Measurements from ENCODE around the gene GPR42.

The GPR42 gene

GRCh38 chr19:35349614-35350521 is 21.0 kb upstream of the GPR42 start:
- no peak for TF ChIP-seq CTCF (IDR thresholded peaks at IDR 0.05; ENCODE audit: low read depth, low read length, missing control alignments)
- H3K4me3 ChIP-seq (ENCODE audit: low read depth, low read length), result no peak overlapping the region
- no peak for DNase-seq (ENCODE audit: low read depth)
- in situ Hi-C loops (cut with HindIII; ENCODE audit: low sequenced_read_pairs), result loop anchor here (5.0 kb wide), 2 partner anchors 82 to 157 kb away; no protein-coding TSS in a partner anchor

GRCh38 chr19:35350591-35350990 is 20.3 kb upstream of the GPR42 start:
- in situ Hi-C loops (cut with HindIII; ENCODE audit: low sequenced_read_pairs), result loop anchor here (5.0 kb wide), 2 partner anchors 82 to 157 kb away; no protein-coding TSS in a partner anchor
- H3K4me3 ChIP-seq (ENCODE audit: low read depth, low read length), result no peak overlapping the region
- no peak for DNase-seq (ENCODE audit: low read depth)
- TF ChIP-seq CTCF (IDR thresholded peaks at IDR 0.05; ENCODE audit: low read depth, low read length, missing control alignments), result no peak

- H3K4me3 ChIP-seq (ENCODE audit: low read depth, low read length), result no peak overlapping the region
- in situ Hi-C loops (cut with HindIII; ENCODE audit: low sequenced_read_pairs), result loop anchor here (5.0 kb wide), 2 partner anchors 81 to 156 kb away; no protein-coding TSS in a partner anchor
Observed at GRCh38 chr19:35351411-35352176, 19.3 kb upstream of the GPR42 start.

GRCh38 chr19:35352177-35352447 is 18.8 kb upstream of the GPR42 start:
- no peak for TF ChIP-seq CTCF (IDR thresholded peaks at IDR 0.05; ENCODE audit: low read depth, low read length, missing control alignments)
- in situ Hi-C loops (cut with HindIII; ENCODE audit: low sequenced_read_pairs), result loop anchor here (5.0 kb wide), 2 partner anchors 80 to 155 kb away; no protein-coding TSS in a partner anchor
- no peak for DNase-seq (ENCODE audit: low read depth)
- no peak overlapping the region for H3K4me3 ChIP-seq (ENCODE audit: low read depth, low read length)

More at GRCh38 chr19:35351411-35352176, 19.3 kb upstream of the GPR42 start:
- DNase-seq (ENCODE audit: low read depth), result no peak
- no peak for TF ChIP-seq CTCF (IDR thresholded peaks at IDR 0.05; ENCODE audit: low read depth, low read length, missing control alignments)

- TF ChIP-seq CTCF (IDR thresholded peaks at IDR 0.05; ENCODE audit: low read depth, low read length, missing control alignments), result peak; percentile 82
- in situ Hi-C loops (cut with HindIII; ENCODE audit: low sequenced_read_pairs), result loop anchor here (5.0 kb wide), 2 partner anchors 80 to 155 kb away; no protein-coding TSS in a partner anchor
- DNase-seq (ENCODE audit: low read depth), result peak; percentile 26
Observed at GRCh38 chr19:35352448-35353304, 18.2 kb upstream of the GPR42 start.

GRCh38 chr19:35353635-35354034 is 17.2 kb upstream of the GPR42 start:
- no peak overlapping the region for H3K4me3 ChIP-seq (ENCODE audit: low read depth, low read length)
- in situ Hi-C loops (cut with HindIII; ENCODE audit: low sequenced_read_pairs), result loop anchor here (5.0 kb wide), 2 partner anchors 79 to 154 kb away; no protein-coding TSS in a partner anchor
- no peak for DNase-seq (ENCODE audit: low read depth)
- TF ChIP-seq CTCF (IDR thresholded peaks at IDR 0.05; ENCODE audit: low read depth, low read length, missing control alignments), result no peak

More at GRCh38 chr19:35352448-35353304, 18.2 kb upstream of the GPR42 start:
- H3K4me3 ChIP-seq (ENCODE audit: low read depth, low read length), result no peak overlapping the region

All from astrocyte of the cerebellum (primary cell).